Neural crest cell (in vitro differentiated cells): ENCODE results near the gene ELOB. TPM values are rescaled to one million over a fixed set of nuclear protein-coding genes. Genes with fewer than 3 reads are reported as not detected.

Experiments
- total RNA-seq: library from RNA; stranded (reverse); gene quantifications from 2 replicates; pipeline ENCODE4 v1.2.1, GENCODE V29; 2021

ELOB gene
- total RNA-seq, 1 donor from 2014 or later: 261 TPM

Other genes with a start within 250 kb of the ELOB start
- not detected in 2 replicates for gene CEMP1, start 245.9 kb downstream of the ELOB start, total RNA-seq
- 34.2 and 37.5 TPM in 2 replicates for gene PDPK1, start 239.3 kb downstream of the ELOB start, total RNA-seq
- gene KCTD5, start 94.8 kb downstream of the ELOB start, total RNA-seq: 27.4 and 27.7 TPM in 2 replicates
- gene PRSS27, start 57.1 kb downstream of the ELOB start, total RNA-seq: 5.3 and 7.8 TPM in 2 replicates
- gene SRRM2, start 24.6 kb downstream of the ELOB start, total RNA-seq: 779 and 803 TPM in 2 replicates
- 0.23 and 0.39 TPM in 2 replicates for gene PRSS33, start 10.3 kb upstream of the ELOB start, total RNA-seq
- not detected in 2 replicates for gene PRSS41, start 21.2 kb upstream of the ELOB start, total RNA-seq
- gene PRSS21, start 40.0 kb upstream of the ELOB start, total RNA-seq: not detected in 2 replicates
- gene ZG16B, start 53.0 kb upstream of the ELOB start, total RNA-seq: not detected in 2 replicates
- gene PRSS22, start 80.9 kb upstream of the ELOB start, total RNA-seq: not detected in 2 replicates
- 32.3 and 32.4 TPM in 2 replicates for gene FLYWCH2, start 105.9 kb upstream of the ELOB start, total RNA-seq
- 26.4 and 26.7 TPM in 2 replicates for gene FLYWCH1, start 134.7 kb upstream of the ELOB start, total RNA-seq
- gene KREMEN2, start 187.0 kb upstream of the ELOB start, total RNA-seq: 1.0 TPM in 2 replicates
- gene PAQR4, start 192.1 kb upstream of the ELOB start, total RNA-seq: 53.3 and 53.4 TPM in 2 replicates
- gene PKMYT1, start 203.2 kb upstream of the ELOB start, total RNA-seq: 80.1 and 82.2 TPM in 2 replicates
- not detected in 2 replicates for gene CLDN9, start 235.6 kb upstream of the ELOB start, total RNA-seq
- gene CLDN6, start 240.9 kb upstream of the ELOB start, total RNA-seq: 0.47 and 0.55 TPM in 2 replicates
- 3.1 and 3.5 TPM in 2 replicates for gene TNFRSF12A, start 243.1 kb upstream of the ELOB start, total RNA-seq
- gene HCFC1R1, start 246.7 kb upstream of the ELOB start, total RNA-seq: 23.7 and 28.6 TPM in 2 replicates
- gene THOC6, start 246.8 kb upstream of the ELOB start, total RNA-seq: 62.5 and 68.0 TPM in 2 replicates